Endothelial cell of umbilical vein (primary cell): Measurements from ENCODE around the gene XXYLT1. TPM values are rescaled to one million over a fixed set of nuclear protein-coding genes. Genes with fewer than 3 reads are reported as not detected.

ENCODE experiments used
- BruUV-seq: library from RNA; stranded (reverse); fragments of 400-500 nt; replicated peaks from 2 replicates; lab custom pipeline; 2021; lab: Mats Ljungman, UMichigan
- CTCF ChIA-PET: fragments of 300-600, 350-600 bp; sonication (Branson Sonifier 250); formaldehyde crosslinking; loops from one replicate; lab custom pipeline; 2021; ENCODE audit warnings: antibody characterized with exemption, inconsistent platforms; lab: Charles Lee
- POLR2A ChIA-PET: fragments of 300-600, 350-600 bp; sonication (Branson Sonifier 250); formaldehyde crosslinking; loops from one replicate; lab custom pipeline; 2021; ENCODE audit warnings: antibody characterized with exemption, inconsistent platforms; lab: Charles Lee
- DNase-seq: peaks from one replicate; pipeline ENCODE4 v3.0.0-alpha.2; 2011; ENCODE audit warnings: low read depth, low spot score
- FAIRE-seq: peaks from 2 replicates; lab custom pipeline; 2011; peaks lifted over from hg19 to GRCh38; lab: Jason Lieb, UNC
- H2AFZ ChIP-seq: 2 replicates; pipeline ENCODE4 v1.6.0; 2012; ENCODE audit warnings: low read depth, low read length, control low read depth, inconsistent platforms
- H3K27ac ChIP-seq: 2 replicates; pipeline ENCODE4 v1.5.1; 2011; ENCODE audit warnings: low read depth, mild to moderate bottlenecking, control low read depth, low read length, moderate library complexity; ENCODE audit not compliant: insufficient read depth
- H3K27me3 ChIP-seq, 2 experiments: 2 replicates each; pipeline versions ENCODE4 v1.6.0 to v1.6.1; 2011; ENCODE audit warnings: low read length in 2 of 2, mixed read lengths in 1 of 2; ENCODE audit not compliant: control insufficient read depth in 2 of 2, insufficient read depth in 2 of 2
- H3K36me3 ChIP-seq, 2 experiments: 2 replicates in 1 of 2; 3 replicates in 1 of 2; pipeline ENCODE4 v1.5.1; 2011; ENCODE audit warnings: low read length in 2 of 2, mild to moderate bottlenecking in 1 of 2, moderate library complexity in 1 of 2; ENCODE audit not compliant: control insufficient read depth in 2 of 2, insufficient read depth in 2 of 2; ENCODE audit errors: extremely low read depth in 1 of 2
- H3K4me1 ChIP-seq: 3 replicates; pipeline ENCODE4 v1.5.1; 2011; ENCODE audit warnings: mild to moderate bottlenecking, low read length; ENCODE audit not compliant: control insufficient read depth, insufficient read depth; ENCODE audit errors: extremely low read depth
- H3K4me2 ChIP-seq: 2 replicates; pipeline ENCODE4 v1.6.1; 2011; ENCODE audit warnings: low read length, control low read depth, mixed read lengths; ENCODE audit not compliant: insufficient read depth
- H3K4me3 ChIP-seq, 3 experiments: fragments of 200-600 bp in 1 of 3; sonication (generic), shearing (Covaris generic) in 1 of 3; replicated peaks in 1 of 3; 2 replicates each; pipeline ENCODE4 v1.5.1; 2011 to 2016; ENCODE audit warnings: control low read depth in 3 of 3, low read length in 3 of 3, mild to moderate bottlenecking in 2 of 3, inconsistent platforms in 1 of 3, low read depth in 1 of 3, moderate library complexity in 1 of 3; ENCODE audit not compliant: insufficient read depth in 1 of 3
- H3K79me2 ChIP-seq: 2 replicates; pipeline ENCODE4 v1.6.0; 2012; ENCODE audit warnings: low read length, inconsistent platforms; ENCODE audit not compliant: control insufficient read depth, insufficient read depth
- H3K9ac ChIP-seq: replicated peaks from 2 replicates; pipeline ENCODE3; 2011; ENCODE audit warnings: low read length, control low read depth; ENCODE audit not compliant: insufficient read depth; ENCODE audit errors: extremely low read depth
- H3K9me1 ChIP-seq: replicated peaks from 3 replicates; pipeline ENCODE4 v1.6.0; 2011; ENCODE audit warnings: mild to moderate bottlenecking, low read length; ENCODE audit not compliant: control insufficient read depth, insufficient read depth; ENCODE audit errors: extremely low read depth
- H3K9me3 ChIP-seq: replicated peaks from 2 replicates; pipeline ENCODE4 v1.5.1; 2012; ENCODE audit warnings: low read length, inconsistent platforms; ENCODE audit not compliant: control insufficient read depth, insufficient read depth
- H4K20me1 ChIP-seq: replicated peaks from 2 replicates; pipeline ENCODE3; 2011; ENCODE audit warnings: mild to moderate bottlenecking, low read length; ENCODE audit not compliant: control insufficient read depth, insufficient read depth; ENCODE audit errors: extremely low read depth
- EZH2 ChIP-seq: IDR thresholded peaks from 2 replicates; pipeline ENCODE4 v1.6.1; 2012; ENCODE audit warnings: borderline replicate concordance, low read depth, mild to moderate bottlenecking, moderate library complexity, low read length, inconsistent platforms; ENCODE audit not compliant: severe bottlenecking
- GATA2 ChIP-seq: IDR thresholded peaks from 2 replicates; pipeline ENCODE4 v1.7.0; 2011; ENCODE audit warnings: low read depth, mild to moderate bottlenecking, moderate library complexity, mixed read lengths, low read length; ENCODE audit not compliant: insufficient read length, insufficient read depth
- JUN ChIP-seq: IDR thresholded peaks from 2 replicates; pipeline ENCODE4 v1.6.1; 2011; ENCODE audit warnings: borderline replicate concordance, low read depth; ENCODE audit not compliant: insufficient read length, insufficient read depth
- POLR2A ChIP-seq: IDR thresholded peaks from 2 replicates; pipeline ENCODE4 v1.6.1; 2012; ENCODE audit warnings: low read depth, mild to moderate bottlenecking, control low read depth, low read length
- dilution Hi-C: fragments of 300-500 bp; cut with MboI; formaldehyde crosslinking; loops from one replicate; pipeline ENCODE4 v1.15.0; 2019; ENCODE audit warnings: low sequenced_read_pairs; ENCODE audit not compliant: extremely low pct_ligation_motif_present
- intact Hi-C: fragments of 100-400 bp; cut with micrococcal nuclease; formaldehyde crosslinking; loops from one replicate; pipeline ENCODE4 v1.10.0; 2022
- polyA plus RNA-seq, 4 experiments: library from polyadenylated mRNA; depleted of rRNA in 3 of 4; stranded (reverse) in 3 of 4; unstranded in 1 of 4; fragments of >200 nt; gene quantifications; 2 replicates each; pipeline versions ENCODE4 v1.2.1 to v1.2.3, GENCODE V29; 2011 to 2012; ENCODE audit warnings: missing spikeins in 1 of 4
- total RNA-seq: library from RNA; stranded (reverse); gene quantifications from 2 replicates; pipeline ENCODE4 v1.2.3, GENCODE V29; 2021
- TF ChIP-seq, protein P1 (sequence below), 2 donors: IDR thresholded peaks; 1 replicate in 1 of 2; 2 replicates in 1 of 2; pipeline ENCODE4 v1.5.1; 2011; ENCODE audit warnings: low read length in 2 of 2, mild to moderate bottlenecking in 2 of 2, moderate library complexity in 2 of 2, control low read depth in 1 of 2, inconsistent platforms in 1 of 2, low read depth in 1 of 2; ENCODE audit not compliant: insufficient read depth in 1 of 2; ENCODE audit errors: extremely low read depth in 1 of 2
- TF ChIP-seq, protein P2 (sequence below): IDR thresholded peaks from 2 replicates; pipeline ENCODE4 v1.6.1; 2011; ENCODE audit not compliant: insufficient read depth, insufficient read length

XXYLT1 gene
- total and polyA plus RNA-seq, 2 donors (not counting 3 experiments of a cell fraction or from before 2014, with no cell fraction given), result 54.4 to 78.1 TPM

DNA sequence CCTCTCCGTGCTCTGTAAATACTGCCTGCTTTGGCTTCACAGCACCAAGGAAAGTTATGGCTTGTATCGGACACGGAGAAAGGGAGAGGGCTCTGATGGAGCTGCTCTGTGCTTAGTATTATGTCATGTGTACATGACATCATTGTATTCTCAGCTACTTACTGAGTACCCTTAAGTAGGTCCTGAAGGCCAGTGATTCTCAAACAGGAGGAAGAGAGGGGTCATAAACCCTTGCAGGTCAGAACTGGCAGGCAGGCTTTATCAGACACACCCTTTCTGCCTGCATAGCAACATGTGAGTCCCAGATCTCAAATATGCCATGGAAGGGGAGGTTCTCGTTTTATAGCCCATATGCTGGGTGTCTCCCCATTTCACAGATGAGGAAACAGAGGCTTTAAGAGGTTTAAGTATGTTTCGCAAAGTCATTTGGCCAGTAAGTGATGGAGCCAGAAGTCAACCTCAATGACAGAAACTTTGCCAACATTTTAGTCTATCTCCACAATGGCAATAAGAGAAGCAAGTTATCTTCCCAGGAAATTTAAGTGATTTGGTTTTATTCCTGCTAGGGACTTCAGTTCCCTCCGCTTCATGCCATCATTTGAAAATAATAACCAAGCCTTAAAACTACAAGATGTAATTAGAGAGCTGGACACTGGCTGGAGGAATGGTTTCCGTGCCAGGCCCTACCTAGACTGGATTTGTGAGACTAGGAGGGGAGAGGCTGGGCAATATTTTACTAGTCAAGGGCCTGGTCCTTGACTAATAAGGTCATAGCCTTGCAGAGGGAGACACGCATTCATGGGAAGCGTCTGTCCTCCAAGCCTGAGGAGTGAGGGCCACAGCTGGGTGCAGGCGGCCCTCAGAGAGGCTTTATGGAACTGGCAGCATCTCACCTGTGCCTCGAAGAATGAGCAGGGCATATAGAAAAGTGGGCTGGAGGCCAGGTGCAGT, 133.0 kb downstream of the XXYLT1 start:
- Histone ChIP-seq H3K4me2 (no peak overlapping the region), H3K36me3 (no peaks in the 10 kb centered on the region), H2AFZ (no peak overlapping the region), H3K27me3 (no peaks in the 10 kb centered on the region), H3K27ac (no peak overlapping the region), H4K20me1 (no peaks in the 10 kb centered on the region), H3K79me2 (no peaks in the 10 kb centered on the region), H3K4me1 (peaks cover 27% of the 10 kb centered on the region), H3K9me1 (no peaks in the 10 kb centered on the region), H3K9ac (no peak overlapping the region), H3K4me3 (no peak overlapping the region), H3K9me3 (peaks cover 3% of the 10 kb centered on the region)
- intact Hi-C loops, result no loop called here
- DNase-seq, result no peak
- TF ChIP-seq, protein P1, sequence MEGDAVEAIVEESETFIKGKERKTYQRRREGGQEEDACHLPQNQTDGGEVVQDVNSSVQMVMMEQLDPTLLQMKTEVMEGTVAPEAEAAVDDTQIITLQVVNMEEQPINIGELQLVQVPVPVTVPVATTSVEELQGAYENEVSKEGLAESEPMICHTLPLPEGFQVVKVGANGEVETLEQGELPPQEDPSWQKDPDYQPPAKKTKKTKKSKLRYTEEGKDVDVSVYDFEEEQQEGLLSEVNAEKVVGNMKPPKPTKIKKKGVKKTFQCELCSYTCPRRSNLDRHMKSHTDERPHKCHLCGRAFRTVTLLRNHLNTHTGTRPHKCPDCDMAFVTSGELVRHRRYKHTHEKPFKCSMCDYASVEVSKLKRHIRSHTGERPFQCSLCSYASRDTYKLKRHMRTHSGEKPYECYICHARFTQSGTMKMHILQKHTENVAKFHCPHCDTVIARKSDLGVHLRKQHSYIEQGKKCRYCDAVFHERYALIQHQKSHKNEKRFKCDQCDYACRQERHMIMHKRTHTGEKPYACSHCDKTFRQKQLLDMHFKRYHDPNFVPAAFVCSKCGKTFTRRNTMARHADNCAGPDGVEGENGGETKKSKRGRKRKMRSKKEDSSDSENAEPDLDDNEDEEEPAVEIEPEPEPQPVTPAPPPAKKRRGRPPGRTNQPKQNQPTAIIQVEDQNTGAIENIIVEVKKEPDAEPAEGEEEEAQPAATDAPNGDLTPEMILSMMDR (IDR thresholded peaks at IDR 0.05; ENCODE audit: extremely low read depth in 1 of 2, insufficient read depth in 1 of 2, low read depth in 1 of 2, low read length in 2 of 2), result no peak
- TF ChIP-seq, protein P2, sequence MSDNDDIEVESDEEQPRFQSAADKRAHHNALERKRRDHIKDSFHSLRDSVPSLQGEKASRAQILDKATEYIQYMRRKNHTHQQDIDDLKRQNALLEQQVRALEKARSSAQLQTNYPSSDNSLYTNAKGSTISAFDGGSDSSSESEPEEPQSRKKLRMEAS, result no peak
- no peak for TF ChIP-seq GATA2
- no peak for TF ChIP-seq EZH2
- TF ChIP-seq JUN, result no peak
- TF ChIP-seq POLR2A, result no peak
- CTCF ChIA-PET, result interaction anchor here (0.7 to 1.5 kb wide), 2 partner anchors 14 to 455 kb away, joined by 4 to 6 read pairs; no protein-coding TSS in a partner anchor
- POLR2A ChIA-PET, result interaction anchor here (0.6 to 0.7 kb wide), 2 partner anchors 12 to 486 kb away, joined by 4 read pairs; no protein-coding TSS in a partner anchor
- no peak for FAIRE-seq
- dilution Hi-C loops, result no loop called here
- no TSS peak for BruUV-seq
